Neuronal stem cell (in vitro differentiated cells): Measurements from ENCODE around the gene CADM2.
A peak's percentile ranks its signal among the peaks of the same experiment; 100 is the strongest.
"Not testable (repeated sequence)": the region's sequence is repeated elsewhere in the genome, so short reads cannot be mapped to it uniquely, and the experiment has no call there.

Source experiments
- DNase-seq: peaks from one replicate; pipeline ENCODE4 v3.0.0-alpha.2; 2013; ENCODE audit warnings: low spot score
- H2AFZ ChIP-seq: one replicate; pipeline ENCODE4 v1.6.1; 2013; ENCODE audit warnings: mild to moderate bottlenecking, low read length, inconsistent platforms
- H2AK5ac ChIP-seq: 2 replicates; pipeline ENCODE4 v1.6.1; 2013; ENCODE audit warnings: low read depth, mild to moderate bottlenecking, inconsistent platforms, low read length, moderate library complexity, mixed read lengths
- H2BK120ac ChIP-seq: 2 replicates; pipeline ENCODE4 v1.6.1; 2013; ENCODE audit warnings: low read depth, mild to moderate bottlenecking, inconsistent platforms, low read length, moderate library complexity, mixed read lengths
- H2BK12ac ChIP-seq: one replicate; pipeline ENCODE4 v1.6.1; 2013; ENCODE audit warnings: low read length, inconsistent platforms
- H2BK15ac ChIP-seq: 2 replicates; pipeline ENCODE4 v1.6.1; 2013; ENCODE audit warnings: mild to moderate bottlenecking, low read length, inconsistent platforms, mixed read lengths
- H2BK5ac ChIP-seq: one replicate; pipeline ENCODE4 v1.6.1; 2013; ENCODE audit warnings: inconsistent platforms, mild to moderate bottlenecking, low read length, moderate library complexity
- H3K14ac ChIP-seq: one replicate; pipeline ENCODE4 v1.6.1; 2013; ENCODE audit warnings: low read length, inconsistent platforms
- H3K18ac ChIP-seq: 2 replicates; pipeline ENCODE4 v1.6.1; 2013; ENCODE audit warnings: low read length, inconsistent platforms
- H3K23ac ChIP-seq: 2 replicates; pipeline ENCODE4 v1.6.1; 2013; ENCODE audit warnings: low read depth, mild to moderate bottlenecking, mixed read lengths, low read length, inconsistent platforms; ENCODE audit not compliant: poor library complexity
- H3K27ac ChIP-seq: replicated peaks from 3 replicates; pipeline ENCODE4 v1.5.1; 2013; ENCODE audit warnings: low read length, inconsistent platforms
- H3K27me3 ChIP-seq, 3 experiments: 2 replicates each; pipeline ENCODE4 v1.6.1; 2013; ENCODE audit warnings: low read length in 3 of 3, mild to moderate bottlenecking in 2 of 3, inconsistent platforms in 1 of 3, low read depth in 1 of 3, mixed read lengths in 1 of 3, moderate library complexity in 1 of 3; ENCODE audit not compliant: control insufficient read depth in 3 of 3, insufficient read depth in 3 of 3
- H3K36me3 ChIP-seq, 2 donors: replicated peaks in 1 of 2; 2 replicates each; pipeline ENCODE4 v1.6.1; 2013; ENCODE audit warnings: low read length in 2 of 2; ENCODE audit not compliant: control insufficient read depth in 2 of 2, insufficient read depth in 2 of 2
- H3K4ac ChIP-seq: 2 replicates; pipeline ENCODE4 v1.6.1; 2013; ENCODE audit warnings: inconsistent platforms, mild to moderate bottlenecking, low read length, moderate library complexity
- H3K4me1 ChIP-seq, 2 donors: 1 replicate in 1 of 2; 2 replicates in 1 of 2; pipeline ENCODE4 v1.6.1; 2013; ENCODE audit warnings: low read length in 2 of 2, low read depth in 1 of 2; ENCODE audit not compliant: control insufficient read depth in 2 of 2, insufficient read depth in 1 of 2
- H3K4me2 ChIP-seq: one replicate; pipeline ENCODE4 v1.6.1; 2013; ENCODE audit warnings: mild to moderate bottlenecking, low read length, inconsistent platforms; ENCODE audit not compliant: insufficient read depth, poor library complexity, severe bottlenecking
- H3K4me3 ChIP-seq, 2 donors: 2 replicates each; pipeline ENCODE4 v1.5.1; 2013; ENCODE audit warnings: low read length in 2 of 2, mild to moderate bottlenecking in 2 of 2, inconsistent platforms in 1 of 2, moderate library complexity in 1 of 2
- H3K79me1 ChIP-seq: one replicate; pipeline ENCODE4 v1.6.1; 2013; ENCODE audit warnings: low read depth, mild to moderate bottlenecking, inconsistent platforms, low read length, moderate library complexity
- H3K9ac ChIP-seq: one replicate; pipeline ENCODE4 v1.6.1; 2013; ENCODE audit warnings: mild to moderate bottlenecking, low read depth, low read length, inconsistent platforms; ENCODE audit not compliant: poor library complexity
- H3K9me3 ChIP-seq, 2 donors: replicated peaks in 1 of 2; 2 replicates each; pipeline versions ENCODE3 to v1.6.1; 2013; ENCODE audit warnings: low read length in 2 of 2, mild to moderate bottlenecking in 2 of 2, inconsistent platforms in 1 of 2, low read depth in 1 of 2, mixed read lengths in 1 of 2, moderate library complexity in 1 of 2; ENCODE audit not compliant: control insufficient read depth in 2 of 2, insufficient read depth in 1 of 2
- H4K8ac ChIP-seq: one replicate; pipeline ENCODE4 v1.6.1; 2013; ENCODE audit warnings: low read depth, mild to moderate bottlenecking, inconsistent platforms, low read length, moderate library complexity
- H4K91ac ChIP-seq: one replicate; pipeline ENCODE4 v1.6.1; 2013; ENCODE audit warnings: low read length, low read depth, mild to moderate bottlenecking, inconsistent platforms; ENCODE audit not compliant: poor library complexity
- WGBS, 2 donors: extraction: QIAGEN DNeasy Blood & Tissue Kit; methylation state at CpG; one replicate each; pipeline ENCODE4 v1.1.7; 2013; ENCODE audit warnings: missing lambda C conversion rate in 2 of 2, mixed read lengths in 1 of 2; ENCODE audit not compliant: insufficient read length in 2 of 2, insufficient replicate concordance in 1 of 2; ENCODE audit errors: extremely low coverage in 2 of 2; 5-methylcytosine and 5-hydroxymethylcytosine counted together

The CADM2 gene

GRCh38 chr3:85977615-85978338, 1019.0 kb downstream of the CADM2 start:
- no peaks in the 10 kb centered on the region for H3K79me1 ChIP-seq
- H2AFZ ChIP-seq: peak overlapping the region; percentile 49
- no peak overlapping the region for H3K4ac ChIP-seq
- H3K23ac ChIP-seq: no peak overlapping the region
- no peak overlapping the region for H4K91ac ChIP-seq
- H3K18ac ChIP-seq: no peak overlapping the region
- no peak overlapping the region for H4K8ac ChIP-seq
- no peak overlapping the region for H2BK5ac ChIP-seq
- H2AK5ac ChIP-seq: no peak overlapping the region
- no CpG with 5 or more reads among the region's 6 CpGs for WGBS, 2 donors
- no peak for DNase-seq
- no peaks in the 10 kb centered on the region for H3K27me3 ChIP-seq
- no peak overlapping the region for H3K27ac ChIP-seq
- no peaks in the 10 kb centered on the region for H3K9me3 ChIP-seq
- H2BK15ac ChIP-seq: no peak overlapping the region
- H3K14ac ChIP-seq: no peak overlapping the region
- H3K4me2 ChIP-seq: no peak overlapping the region
- peaks cover 0 to 4% of the 10 kb centered on the region in 2 donors for H3K4me1 ChIP-seq
- no peaks in the 10 kb centered on the region for H3K36me3 ChIP-seq
- H2BK120ac ChIP-seq: no peak overlapping the region
- no peak overlapping the region for H3K9ac ChIP-seq
- no peak overlapping the region for H3K4me3 ChIP-seq
- no peak overlapping the region for H2BK12ac ChIP-seq

GRCh38 chr3:85979034-85979433, 1020.2 kb downstream of the CADM2 start:
- no peak overlapping the region for H3K4me3 ChIP-seq
- no peak overlapping the region for H3K18ac ChIP-seq
- no peak overlapping the region for H3K9ac ChIP-seq
- H2BK12ac ChIP-seq: no peak overlapping the region
- no peaks in the 10 kb centered on the region for H3K27me3 ChIP-seq
- H4K91ac ChIP-seq: no peak overlapping the region
- no peak overlapping the region for H2BK5ac ChIP-seq
- no peak overlapping the region for H4K8ac ChIP-seq
- no peak overlapping the region for H3K4me2 ChIP-seq
- no peak overlapping the region for H3K27ac ChIP-seq
- peaks cover 0 to 3% of the 10 kb centered on the region in 2 donors for H3K4me1 ChIP-seq
- H2BK120ac ChIP-seq: no peak overlapping the region
- no peak overlapping the region for H3K4ac ChIP-seq
- H2BK15ac ChIP-seq: no peak overlapping the region
- no peaks in the 10 kb centered on the region for H3K9me3 ChIP-seq
- no peak overlapping the region for H2AFZ ChIP-seq
- no peak overlapping the region for H3K23ac ChIP-seq
- no peaks in the 10 kb centered on the region for H3K79me1 ChIP-seq
- no peak overlapping the region for H2AK5ac ChIP-seq
- DNase-seq: no peak
- no peak overlapping the region for H3K14ac ChIP-seq
- H3K36me3 ChIP-seq: no peaks in the 10 kb centered on the region

DNA sequence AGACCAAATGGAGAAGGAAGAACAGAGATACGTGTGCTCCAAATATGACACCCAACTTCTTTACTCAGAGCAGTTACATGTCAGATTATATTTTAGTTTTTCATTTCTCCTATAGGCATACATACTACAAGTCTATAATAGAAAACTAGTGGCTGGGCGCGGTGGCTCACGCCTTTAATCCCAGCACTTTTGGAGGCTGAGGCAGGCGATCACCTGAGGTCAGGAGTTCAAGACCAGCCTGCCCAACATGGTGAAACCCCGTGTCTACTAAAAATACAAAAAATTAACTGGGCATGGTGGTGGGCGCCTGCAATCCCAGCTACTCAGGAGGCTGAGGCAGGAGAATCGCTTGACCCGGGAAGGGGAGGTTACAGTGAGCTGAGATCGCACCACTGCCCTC, 1030.8 kb downstream of the CADM2 start:
- not testable (repeated sequence) for H2BK5ac ChIP-seq, H3K4ac ChIP-seq, DNase-seq, H3K9me3 ChIP-seq, H2BK12ac ChIP-seq, H3K27me3 ChIP-seq, H3K36me3 ChIP-seq, H3K23ac ChIP-seq, H2BK15ac ChIP-seq, H3K27ac ChIP-seq, H3K4me1 ChIP-seq, H3K4me3 ChIP-seq, H2AFZ ChIP-seq, H3K9ac ChIP-seq, H3K14ac ChIP-seq, H3K18ac ChIP-seq, H3K79me1 ChIP-seq, H3K4me2 ChIP-seq, H2AK5ac ChIP-seq, H4K91ac ChIP-seq, H4K8ac ChIP-seq, H2BK120ac ChIP-seq
- no CpG with 5 or more reads among the region's 10 CpGs for WGBS, 2 donors

DNA sequence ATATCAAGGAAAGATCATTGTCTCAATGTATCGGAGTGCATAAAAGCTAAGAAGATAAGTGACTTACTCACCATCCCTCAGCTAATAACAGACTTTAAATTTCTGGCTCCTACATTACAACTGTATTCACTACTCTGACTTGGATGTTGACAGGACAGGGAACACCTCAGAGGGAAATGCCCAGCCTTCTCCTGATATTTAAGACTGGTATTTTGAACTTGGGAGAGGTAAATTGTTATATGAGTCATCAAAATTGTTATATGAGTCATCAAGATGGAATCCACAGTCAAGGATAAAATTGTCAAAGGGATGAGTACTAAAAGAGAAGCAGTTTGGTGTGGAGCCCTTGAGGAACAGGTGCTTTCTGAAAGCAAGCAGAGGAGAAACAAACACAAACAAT, 1070.8 kb downstream of the CADM2 start:
- Histone ChIP-seq H2AK5ac (no peak overlapping the region), H2BK5ac (no peak overlapping the region), H3K4ac (no peak overlapping the region), H3K14ac (no peak overlapping the region), H3K9ac (no peak overlapping the region), H3K4me1 (no peaks in the 10 kb centered on the region), H2AFZ (no peak overlapping the region), H3K79me1 (no peaks in the 10 kb centered on the region), H3K27ac (no peak overlapping the region), H2BK12ac (no peak overlapping the region), H2BK120ac (no peak overlapping the region), H3K4me3 (no peak overlapping the region), H4K8ac (no peak overlapping the region), H3K4me2 (no peak overlapping the region), H3K23ac (no peak overlapping the region), H3K9me3 (no peaks in the 10 kb centered on the region), H3K27me3 (no peaks in the 10 kb centered on the region), H3K18ac (no peak overlapping the region), H3K36me3 (no peaks in the 10 kb centered on the region), H4K91ac (no peak overlapping the region), H2BK15ac (no peak overlapping the region)
- no CpG with 5 or more reads among the region's 1 CpG for WGBS, 2 donors
- no peak for DNase-seq
